Panc1 (cell line): ENCODE data around the gene AGAP1. TPM values are rescaled to one million over a fixed set of nuclear protein-coding genes. Genes with fewer than 3 reads are reported as not detected.

Experiments
- ATAC-seq: fragments of 200-7000 bp; cut with Tn5 transposase; 2 replicates; pipeline ENCODE4 v1.9.1; 2020; ENCODE audit warnings: mild to moderate bottlenecking, moderate library complexity
- BruUV-seq: library from RNA; stranded (reverse); fragments of 400-500 nt; replicated peaks from 2 replicates; lab custom pipeline; 2021; lab: Mats Ljungman, UMichigan
- CTCF ChIA-PET: fragments of 300-600 bp; sonication (Branson Sonifier 250); formaldehyde crosslinking; loops from one replicate; lab custom pipeline; 2022; ENCODE audit warnings: antibody characterized with exemption; lab: Charles Lee
- POLR2A ChIA-PET: fragments of 300-600 bp; sonication (Branson Sonifier 250); formaldehyde crosslinking; loops from one replicate; lab custom pipeline; 2022; ENCODE audit warnings: antibody characterized with exemption; lab: Charles Lee
- DNase-seq: peaks from one replicate; pipeline ENCODE4 v3.0.0-alpha.2; 2010; ENCODE audit warnings: low read depth, low spot score
- H3K27ac ChIP-seq: 2 replicates; pipeline ENCODE4 v1.5.1; 2011; ENCODE audit warnings: mild to moderate bottlenecking, low read length, inconsistent platforms
- H3K27me3 ChIP-seq: fragments of 200-500 bp; sonication (Bioruptor generic); 2 replicates; pipeline ENCODE4 v1.6.0; 2014; ENCODE audit warnings: low read length, inconsistent platforms; ENCODE audit not compliant: control insufficient read depth, insufficient read depth
- H3K36me3 ChIP-seq: fragments of 200-500 bp; sonication (Bioruptor generic); 2 replicates; pipeline ENCODE4 v1.5.1; 2014; ENCODE audit warnings: inconsistent platforms, mild to moderate bottlenecking, low read length, moderate library complexity; ENCODE audit not compliant: control insufficient read depth, insufficient read depth
- H3K4me1 ChIP-seq: 2 replicates; pipeline ENCODE4 v1.5.1; 2011; ENCODE audit warnings: inconsistent platforms, mild to moderate bottlenecking, low read length, moderate library complexity; ENCODE audit not compliant: control insufficient read depth, insufficient read depth
- H3K4me3 ChIP-seq, 2 experiments: 2 replicates each; pipeline ENCODE4 v1.5.1; 2011 to 2012; ENCODE audit warnings: low read depth in 2 of 2, low read length in 2 of 2, mild to moderate bottlenecking in 2 of 2, inconsistent platforms in 1 of 2, moderate library complexity in 1 of 2
- H3K9me3 ChIP-seq: fragments of 200-500 bp; sonication (Bioruptor generic); 2 replicates; pipeline ENCODE4 v1.5.1; 2014; ENCODE audit warnings: low read depth, mild to moderate bottlenecking, inconsistent platforms, low read length, moderate library complexity; ENCODE audit not compliant: control insufficient read depth, insufficient read depth
- POLR2AphosphoS5 ChIP-seq: IDR thresholded peaks from 2 replicates; pipeline ENCODE4 v1.6.1; 2012; ENCODE audit warnings: mild to moderate bottlenecking, low read depth, low read length, moderate library complexity
- REST ChIP-seq, 2 experiments: IDR thresholded peaks; 2 replicates each; pipeline ENCODE4 v1.6.1; 2011 to 2012; ENCODE audit warnings: low read depth in 2 of 2, control low read depth in 1 of 2, low read length in 1 of 2, mild to moderate bottlenecking in 1 of 2, moderate library complexity in 1 of 2; ENCODE audit not compliant: insufficient read depth in 1 of 2
- SIN3A ChIP-seq: IDR thresholded peaks from 2 replicates; pipeline ENCODE4 v1.6.1; 2012; ENCODE audit warnings: low read depth, mild to moderate bottlenecking, low read length, moderate library complexity, borderline replicate concordance; ENCODE audit not compliant: insufficient read depth
- TCF7L2 ChIP-seq: IDR thresholded peaks from 2 replicates; pipeline ENCODE4 v1.6.1; 2011; ENCODE audit warnings: mild to moderate bottlenecking, low read depth, low read length, inconsistent platforms
- in situ Hi-C: cut with HindIII; loops from 2 replicates; pipeline ENCODE4 v1.10.0; 2016; ENCODE audit warnings: low sequenced_read_pairs, low pct_unique_long_range_greater_than_20kb
- intact Hi-C: fragments of 100-400 bp; cut with micrococcal nuclease; formaldehyde crosslinking; loops from one replicate; pipeline ENCODE4 v1.10.0; 2022; ENCODE audit not compliant: unreplicated experiment
- total RNA-seq: library from RNA; stranded (reverse); gene quantifications from one replicate; pipeline ENCODE4 v1.2.1, GENCODE V29; 2021; ENCODE audit not compliant: unreplicated experiment
- TF ChIP-seq, protein P1 (sequence below): fragments of 450-650 bp; IDR thresholded peaks from 2 replicates; pipeline ENCODE4 v1.5.1; 2017; ENCODE audit warnings: mild to moderate bottlenecking

Gene AGAP1
- total RNA-seq, 1 experiment from 2014 or later: 38.9 TPM

GRCh38 chr2:235749121-235749770 is 255.4 kb downstream of the AGAP1 start:
- in situ Hi-C loops: no loop called here
- ATAC-seq (no peak), DNase-seq (no peak)
- no peak overlapping the region for H3K4me3 ChIP-seq
- ChIA-PET CTCF (no interaction called here), POLR2A (no interaction called here)
- no peak for TF ChIP-seq POLR2AphosphoS5
- TF ChIP-seq, protein P1, sequence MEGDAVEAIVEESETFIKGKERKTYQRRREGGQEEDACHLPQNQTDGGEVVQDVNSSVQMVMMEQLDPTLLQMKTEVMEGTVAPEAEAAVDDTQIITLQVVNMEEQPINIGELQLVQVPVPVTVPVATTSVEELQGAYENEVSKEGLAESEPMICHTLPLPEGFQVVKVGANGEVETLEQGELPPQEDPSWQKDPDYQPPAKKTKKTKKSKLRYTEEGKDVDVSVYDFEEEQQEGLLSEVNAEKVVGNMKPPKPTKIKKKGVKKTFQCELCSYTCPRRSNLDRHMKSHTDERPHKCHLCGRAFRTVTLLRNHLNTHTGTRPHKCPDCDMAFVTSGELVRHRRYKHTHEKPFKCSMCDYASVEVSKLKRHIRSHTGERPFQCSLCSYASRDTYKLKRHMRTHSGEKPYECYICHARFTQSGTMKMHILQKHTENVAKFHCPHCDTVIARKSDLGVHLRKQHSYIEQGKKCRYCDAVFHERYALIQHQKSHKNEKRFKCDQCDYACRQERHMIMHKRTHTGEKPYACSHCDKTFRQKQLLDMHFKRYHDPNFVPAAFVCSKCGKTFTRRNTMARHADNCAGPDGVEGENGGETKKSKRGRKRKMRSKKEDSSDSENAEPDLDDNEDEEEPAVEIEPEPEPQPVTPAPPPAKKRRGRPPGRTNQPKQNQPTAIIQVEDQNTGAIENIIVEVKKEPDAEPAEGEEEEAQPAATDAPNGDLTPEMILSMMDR: no peak
- TF ChIP-seq SIN3A: no peak
- no TSS peak for BruUV-seq
- H3K27ac ChIP-seq: no peak overlapping the region
- H3K4me1 ChIP-seq: no peaks in the 10 kb centered on the region
- intact Hi-C loops: loop anchor here (10.0 kb wide), 1 partner anchor 614 kb away; no protein-coding TSS in a partner anchor
- H3K27me3 ChIP-seq: no peaks in the 10 kb centered on the region
- no peaks in the 10 kb centered on the region for H3K36me3 ChIP-seq
- no peaks in the 10 kb centered on the region for H3K9me3 ChIP-seq

DNA sequence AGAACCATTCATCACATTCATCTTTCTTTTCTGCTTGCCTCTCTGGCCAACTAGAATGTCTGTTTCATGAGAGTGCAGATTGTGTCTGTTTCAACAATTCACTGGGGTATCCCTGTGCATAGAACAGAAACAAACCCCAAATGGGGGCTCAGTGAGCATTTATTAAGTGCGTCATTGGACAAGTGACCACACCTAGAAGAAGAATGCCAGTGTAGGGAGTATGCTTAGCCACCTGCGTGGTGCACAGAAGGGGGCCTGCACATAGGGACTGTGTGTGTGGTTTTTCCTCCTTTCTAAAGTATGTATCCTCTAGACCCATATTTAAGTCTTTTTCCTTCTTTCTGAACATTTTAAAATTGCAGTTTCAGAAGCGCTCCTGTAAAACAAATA is 255.9 kb downstream of the AGAP1 start:
- no peaks in the 10 kb centered on the region for H3K36me3 ChIP-seq
- CTCF ChIA-PET: no interaction called here
- H3K4me1 ChIP-seq: no peaks in the 10 kb centered on the region
- H3K27ac ChIP-seq: no peak overlapping the region
- intact Hi-C loops: loop anchor here (10.0 kb wide), 1 partner anchor 615 kb away; no protein-coding TSS in a partner anchor
- no TSS peak for BruUV-seq
- H3K4me3 ChIP-seq: no peak overlapping the region
- no peak for ATAC-seq
- no peaks in the 10 kb centered on the region for H3K9me3 ChIP-seq
- TF ChIP-seq, protein P1: no peak
- TF ChIP-seq REST (IDR thresholded peaks at IDR 0.05; ENCODE audit: insufficient read depth in 1 of 2, low read depth in 2 of 2, low read length in 1 of 2): no peak
- no peak for TF ChIP-seq SIN3A
- TF ChIP-seq TCF7L2: no peak
- TF ChIP-seq POLR2AphosphoS5: no peak
- H3K27me3 ChIP-seq: no peaks in the 10 kb centered on the region
- DNase-seq: no peak
- in situ Hi-C loops: no loop called here
- POLR2A ChIA-PET: no interaction called here
